B cell (primary cell): Measurements from ENCODE around the gene GHR. TPM values are rescaled to one million over a fixed set of nuclear protein-coding genes. Genes with fewer than 3 reads are reported as not detected.

Experiments
- ATAC-seq: fragments of 200-7000 bp; cut with Tn5 transposase; one replicate; pipeline ENCODE4 v1.10.0; 2021; ENCODE audit warnings: low read depth, mild to moderate bottlenecking, moderate number of reproducible peaks, moderate library complexity
- CTCF ChIA-PET: fragments of 350-600 bp; sonication (Branson Sonifier 250); formaldehyde crosslinking; loops from one replicate; lab custom pipeline; 2021; ENCODE audit warnings: antibody characterized with exemption, inconsistent platforms; lab: Charles Lee
- POLR2A ChIA-PET: fragments of 350-600 bp; sonication (Branson Sonifier 250); formaldehyde crosslinking; loops from one replicate; lab custom pipeline; 2021; ENCODE audit warnings: antibody characterized with exemption; lab: Charles Lee
- DNase-seq: peaks from one replicate; pipeline ENCODE4 v3.0.0; 2013
- H2AFZ ChIP-seq: 2 replicates; pipeline ENCODE4 v1.6.1; 2012; ENCODE audit warnings: mild to moderate bottlenecking, low read depth, low read length; ENCODE audit not compliant: insufficient read depth, poor library complexity, severe bottlenecking
- H3K27ac ChIP-seq, 2 donors: 1 replicate in 1 of 2; 2 replicates in 1 of 2; pipeline ENCODE4 v1.5.1; 2012 to 2013; ENCODE audit warnings: low read length in 2 of 2, mild to moderate bottlenecking in 2 of 2, moderate library complexity in 1 of 2
- H3K27me3 ChIP-seq, 4 experiments: fragments of 200-600 bp in 1 of 4; sonication (generic) in 1 of 4; replicated peaks in 1 of 4; 1 replicate in 2 of 4; 2 replicates in 2 of 4; pipeline versions ENCODE4 v1.6.1 to v1.7.0; 2013 to 2016; ENCODE audit warnings: low read length in 3 of 4, mild to moderate bottlenecking in 2 of 4, mixed read lengths in 1 of 4, moderate library complexity in 1 of 4; ENCODE audit not compliant: insufficient read depth in 4 of 4, control insufficient read depth in 3 of 4; ENCODE audit errors: control extremely low read depth in 1 of 4
- H3K36me3 ChIP-seq, 2 experiments: replicated peaks in 1 of 2; 1 replicate in 1 of 2; 2 replicates in 1 of 2; pipeline versions ENCODE4 v1.6.1 to v1.7.1; 2013; ENCODE audit warnings: low read length in 1 of 2; ENCODE audit not compliant: insufficient read depth in 2 of 2, control insufficient read depth in 1 of 2; ENCODE audit errors: control extremely low read depth in 1 of 2, extremely low read depth in 1 of 2
- H3K4me1 ChIP-seq, 2 donors: fragments of 200-600 bp in 1 of 2; sonication (generic) in 1 of 2; 1 replicate in 1 of 2; 2 replicates in 1 of 2; pipeline versions ENCODE4 v1.5.1 to v1.6.1; 2013 to 2017; ENCODE audit warnings: low read length in 2 of 2; ENCODE audit not compliant: control insufficient read depth in 2 of 2, insufficient read depth in 2 of 2
- H3K4me2 ChIP-seq: replicated peaks from 2 replicates; pipeline ENCODE3; 2012; ENCODE audit warnings: mild to moderate bottlenecking, low read depth, low read length; ENCODE audit not compliant: poor library complexity, severe bottlenecking
- H3K4me3 ChIP-seq, 5 experiments: fragments of 200-600 bp in 1 of 5; sonication (generic) in 1 of 5; 1 replicate in 3 of 5; 2 replicates in 2 of 5; pipeline versions ENCODE4 v1.5.1 to v1.7.0; 2011 to 2016; ENCODE audit warnings: low read length in 4 of 5, mild to moderate bottlenecking in 4 of 5, low read depth in 2 of 5, control low read depth in 1 of 5, moderate library complexity in 1 of 5; ENCODE audit not compliant: insufficient read depth in 1 of 5; ENCODE audit errors: control extremely low read depth in 1 of 5, extremely low read depth in 1 of 5
- H3K79me2 ChIP-seq: fragments of 200-600 bp; sonication (generic); one replicate; pipeline ENCODE4 v1.6.0; 2016; ENCODE audit warnings: low read length; ENCODE audit not compliant: control insufficient read depth, insufficient read depth
- H3K9ac ChIP-seq: fragments of 200-600 bp; sonication (generic); 2 replicates; pipeline ENCODE4 v1.6.1; 2017; ENCODE audit warnings: mild to moderate bottlenecking, low read length, moderate library complexity
- H3K9me3 ChIP-seq, 3 donors: one replicate each; pipeline versions ENCODE4 v1.6.1 to v1.7.1; 2013; ENCODE audit warnings: low read length in 2 of 3; ENCODE audit not compliant: control insufficient read depth in 2 of 3, insufficient read depth in 1 of 3; ENCODE audit errors: control extremely low read depth in 1 of 3
- H4K20me1 ChIP-seq: 2 replicates; pipeline ENCODE4 v1.6.0; 2012; ENCODE audit warnings: mild to moderate bottlenecking, low read length; ENCODE audit not compliant: insufficient read depth, control insufficient read depth, poor library complexity, severe bottlenecking
- H3K27ac Mint-ChIP-seq: one replicate; pipeline ENCODE4 v1.8.0; 2021; ENCODE audit warnings: mixed read lengths
- H3K27me3 Mint-ChIP-seq: one replicate; pipeline ENCODE4 v1.8.0; 2021; ENCODE audit warnings: mixed read lengths
- H3K4me1 Mint-ChIP-seq: one replicate; pipeline ENCODE4 v1.8.0; 2021; ENCODE audit warnings: mixed read lengths
- H3K4me3 Mint-ChIP-seq: one replicate; pipeline ENCODE4 v1.8.0; 2021; ENCODE audit warnings: mixed read lengths
- H3K9me3 Mint-ChIP-seq: one replicate; pipeline ENCODE4 v1.8.0; 2022; ENCODE audit warnings: mixed read lengths; ENCODE audit not compliant: insufficient read depth
- EZH2 ChIP-seq: IDR thresholded peaks from 2 replicates; pipeline ENCODE4 v1.6.1; 2012; ENCODE audit warnings: borderline replicate concordance, low read depth, mild to moderate bottlenecking, moderate library complexity, low read length; ENCODE audit not compliant: insufficient read depth, poor library complexity, severe bottlenecking
- WGBS: methylation state at CpG from one replicate; pipeline ENCODE4 v1.1.5; 2013; ENCODE audit warnings: missing lambda C conversion rate; ENCODE audit not compliant: insufficient coverage; 5-methylcytosine and 5-hydroxymethylcytosine counted together
- intact Hi-C: fragments of 100-400 bp; cut with micrococcal nuclease; formaldehyde crosslinking; loops from one replicate; pipeline ENCODE4 v1.10.0; 2022
- polyA plus RNA-seq: library from polyadenylated mRNA; depleted of rRNA; stranded (reverse); fragments of >200 nt; gene quantifications from 2 replicates; pipeline ENCODE4 v1.2.3, GENCODE V29; 2012
- total RNA-seq, 2 donors: library from RNA; stranded (reverse); fragments of 120-200 nt in 1 of 2; gene quantifications; 1 replicate in 1 of 2; 2 replicates in 1 of 2; pipeline versions ENCODE4 v1.2.3 to v1.2.4, GENCODE V29; 2013 to 2022
- TF ChIP-seq, protein P1 (sequence below): fragments of 200-600 bp; IDR thresholded peaks from one replicate; pipeline ENCODE4 v1.8.0; 2022; ENCODE audit warnings: antibody characterized with exemption, mild to moderate bottlenecking

GHR gene
- total and polyA plus RNA-seq, 2 donors (not counting 1 experiment from before 2014, with no cell fraction given): not detected

DNA sequence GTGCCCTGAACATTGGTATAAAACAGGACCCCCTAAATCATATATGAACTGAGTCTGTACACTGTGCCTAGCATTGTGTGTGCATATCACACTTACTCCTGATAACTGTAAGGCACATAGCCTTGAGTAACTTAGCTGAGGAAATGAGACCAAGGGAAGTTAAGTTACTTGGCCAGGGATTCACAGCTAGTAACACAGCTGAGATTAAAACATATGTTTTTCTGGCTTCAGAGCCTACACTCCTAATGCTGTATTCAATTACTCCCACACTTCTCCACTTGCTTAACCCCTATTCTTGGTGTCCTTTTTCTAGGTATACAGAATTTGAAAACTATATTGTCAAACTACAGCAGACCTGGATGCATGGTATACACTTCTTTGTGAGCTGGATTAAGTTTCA, 12.8 kb downstream of the GHR start:
- intact Hi-C loops: no loop called here
- Mint-ChIP-seq H3K4me1 (no peaks in the 10 kb centered on the region), H3K27me3 (no peaks in the 10 kb centered on the region), H3K4me3 (no peak overlapping the region), H3K9me3 (no peaks in the 10 kb centered on the region), H3K27ac (no peak overlapping the region)
- ATAC-seq: no peak
- Histone ChIP-seq H3K4me3 (no peak overlapping the region), H3K27ac (no peak overlapping the region), H3K9ac (no peak overlapping the region), H4K20me1 (no peaks in the 10 kb centered on the region), H3K9me3 (no peaks in the 10 kb centered on the region), H3K4me1 (no peaks in the 10 kb centered on the region), H3K27me3 (peaks cover 0 to 3% (median 0%) of the 10 kb centered on the region in 4 experiments), H3K36me3 (no peaks in the 10 kb centered on the region), H2AFZ (no peak overlapping the region), H3K79me2 (no peaks in the 10 kb centered on the region), H3K4me2 (no peak overlapping the region)
- ChIA-PET CTCF (no interaction called here), POLR2A (no interaction called here)
- no peak for DNase-seq
- TF ChIP-seq, protein P1, sequence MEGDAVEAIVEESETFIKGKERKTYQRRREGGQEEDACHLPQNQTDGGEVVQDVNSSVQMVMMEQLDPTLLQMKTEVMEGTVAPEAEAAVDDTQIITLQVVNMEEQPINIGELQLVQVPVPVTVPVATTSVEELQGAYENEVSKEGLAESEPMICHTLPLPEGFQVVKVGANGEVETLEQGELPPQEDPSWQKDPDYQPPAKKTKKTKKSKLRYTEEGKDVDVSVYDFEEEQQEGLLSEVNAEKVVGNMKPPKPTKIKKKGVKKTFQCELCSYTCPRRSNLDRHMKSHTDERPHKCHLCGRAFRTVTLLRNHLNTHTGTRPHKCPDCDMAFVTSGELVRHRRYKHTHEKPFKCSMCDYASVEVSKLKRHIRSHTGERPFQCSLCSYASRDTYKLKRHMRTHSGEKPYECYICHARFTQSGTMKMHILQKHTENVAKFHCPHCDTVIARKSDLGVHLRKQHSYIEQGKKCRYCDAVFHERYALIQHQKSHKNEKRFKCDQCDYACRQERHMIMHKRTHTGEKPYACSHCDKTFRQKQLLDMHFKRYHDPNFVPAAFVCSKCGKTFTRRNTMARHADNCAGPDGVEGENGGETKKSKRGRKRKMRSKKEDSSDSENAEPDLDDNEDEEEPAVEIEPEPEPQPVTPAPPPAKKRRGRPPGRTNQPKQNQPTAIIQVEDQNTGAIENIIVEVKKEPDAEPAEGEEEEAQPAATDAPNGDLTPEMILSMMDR: no peak
- no peak for TF ChIP-seq EZH2

DNA sequence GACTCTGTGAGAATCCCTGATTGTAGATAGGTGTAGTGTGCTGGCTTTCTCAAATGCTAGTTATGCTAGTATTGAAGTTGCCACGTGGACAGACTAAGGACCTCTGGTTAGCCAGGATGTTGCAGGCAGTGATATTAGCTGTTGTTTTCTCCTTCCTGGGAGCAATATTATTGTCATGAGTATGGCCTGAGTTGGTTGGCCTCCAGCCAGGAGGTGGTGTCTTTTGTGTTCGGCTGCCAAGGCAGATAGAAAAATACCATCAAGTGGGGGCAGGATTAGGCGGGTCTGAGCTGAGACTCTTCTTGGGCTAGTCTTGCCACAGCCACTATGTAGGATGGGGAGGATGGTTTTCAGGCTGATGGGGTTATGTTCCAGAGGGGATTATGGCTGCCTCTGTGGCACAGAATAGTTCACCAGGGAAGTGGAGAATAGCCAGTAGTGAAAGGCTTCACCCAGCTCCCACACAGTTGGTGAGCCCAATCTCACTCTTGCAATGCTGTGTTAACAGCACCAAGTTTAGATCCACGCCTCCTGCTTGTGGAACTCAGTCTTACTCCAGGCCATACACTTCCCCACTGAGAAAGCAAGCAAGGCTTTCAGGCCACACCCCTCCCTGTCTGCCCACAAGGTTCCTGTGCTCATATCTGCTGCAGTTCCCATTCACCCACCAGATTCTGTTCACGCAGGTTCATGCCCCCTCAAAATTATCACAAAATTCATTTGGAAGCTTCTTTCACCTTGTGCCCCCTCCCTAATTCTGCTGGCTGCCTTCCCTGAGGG, 31.2 kb downstream of the GHR start:
- H3K4me1 ChIP-seq: no peaks in the 10 kb centered on the region
- TF ChIP-seq EZH2: no peak
- TF ChIP-seq, protein P1: no peak
- no peaks in the 10 kb centered on the region for H3K9me3 ChIP-seq
- intact Hi-C loops: no loop called here
- 86% methylated on average over 4 of the region's 5 CpGs for WGBS
- no peak overlapping the region for H3K4me2 ChIP-seq
- no peak overlapping the region for H3K9ac ChIP-seq
- ATAC-seq (no peak), DNase-seq (no peak)
- H3K27ac ChIP-seq: no peak overlapping the region
- Mint-ChIP-seq H3K4me3 (no peak overlapping the region), H3K4me1 (no peaks in the 10 kb centered on the region), H3K9me3 (peaks cover 3% of the 10 kb centered on the region), H3K27me3 (peaks cover 11% of the 10 kb centered on the region), H3K27ac (no peak overlapping the region)
- no peak overlapping the region for H2AFZ ChIP-seq
- H3K36me3 ChIP-seq: no peaks in the 10 kb centered on the region
- no peaks in the 10 kb centered on the region for H4K20me1 ChIP-seq
- peaks cover 0 to 3% (median 0%) of the 10 kb centered on the region in 4 experiments for H3K27me3 ChIP-seq
- ChIA-PET POLR2A (no interaction called here), CTCF (no interaction called here)
- no peak overlapping the region for H3K4me3 ChIP-seq
- no peaks in the 10 kb centered on the region for H3K79me2 ChIP-seq
